Measurements from ENCODE around the gene DDX51.
"Not testable (repeated sequence)": the region's sequence is repeated elsewhere in the genome, so short reads cannot be mapped to it uniquely, and the experiment has no call there.

Gene DDX51

GRCh38 chr12:132117558-132117875, 26.6 kb downstream of the DDX51 start:
- Mint-ChIP-seq H3K36me3 (ENCODE audit: low read depth) (peaks cover 5% of the 10 kb centered on the region), H3K9me3 (no peaks in the 10 kb centered on the region), H3K27me3 (no peaks in the 10 kb centered on the region), H3K27ac (no peak overlapping the region), H3K4me3 (no peak overlapping the region), H3K4me1 (no peaks in the 10 kb centered on the region)
- DNase-seq (no peak), ATAC-seq (peak; percentile 53)

- H3K9me3 Mint-ChIP-seq: no peaks in the 10 kb centered on the region
- no peak overlapping the region for H3K4me3 Mint-ChIP-seq
- H3K27me3 Mint-ChIP-seq: no peaks in the 10 kb centered on the region
- no peak overlapping the region for H3K27ac Mint-ChIP-seq
- peaks cover 5% of the 10 kb centered on the region for H3K36me3 Mint-ChIP-seq (ENCODE audit: low read depth)
- DNase-seq (no peak), ATAC-seq (no peak)
- H3K4me1 Mint-ChIP-seq: no peaks in the 10 kb centered on the region
Measured at GRCh38 chr12:132116709-132117557, 27.2 kb downstream of the DDX51 start.

DNA sequence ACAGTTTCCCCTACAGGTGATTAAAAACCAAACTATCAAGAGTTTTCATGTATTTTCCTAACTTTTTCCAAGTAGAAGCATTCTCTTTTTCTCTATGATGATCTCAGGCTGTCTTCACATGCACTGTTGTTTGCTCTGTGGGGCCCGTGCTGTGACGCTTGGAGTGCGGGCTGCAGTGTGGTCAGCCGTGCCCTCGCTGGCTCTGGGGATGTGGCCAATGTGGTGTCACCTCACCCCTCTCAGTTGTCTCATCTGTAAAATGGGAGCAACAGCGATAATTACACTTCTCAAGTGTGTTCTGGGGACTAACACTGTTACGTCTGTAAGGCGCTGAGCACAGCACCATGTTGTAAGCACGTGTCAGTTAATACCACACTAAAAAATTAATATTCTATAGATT, 28.6 kb downstream of the DDX51 start:
- Mint-ChIP-seq H3K4me3 (no peak overlapping the region), H3K4me1 (no peaks in the 10 kb centered on the region), H3K27me3 (no peaks in the 10 kb centered on the region), H3K27ac (no peak overlapping the region), H3K36me3 (ENCODE audit: low read depth) (peaks cover 11% of the 10 kb centered on the region), H3K9me3 (no peaks in the 10 kb centered on the region)
- DNase-seq (no peak), ATAC-seq (no peak)

- Mint-ChIP-seq H3K36me3 (ENCODE audit: low read depth) (peaks cover 13% of the 10 kb centered on the region), H3K27ac (no peak overlapping the region)
Measured at GRCh38 chr12:132114667-132115066, 29.5 kb downstream of the DDX51 start.

GRCh38 chr12:132111654-132112304, 32.3 kb downstream of the DDX51 start:
- Mint-ChIP-seq H3K36me3 (ENCODE audit: low read depth) (peaks cover 25% of the 10 kb centered on the region), H3K27me3 (no peaks in the 10 kb centered on the region)

More at GRCh38 chr12:132114667-132115066, 29.5 kb downstream of the DDX51 start:
- Mint-ChIP-seq H3K4me1 (no peaks in the 10 kb centered on the region), H3K4me3 (no peak overlapping the region), H3K9me3 (no peaks in the 10 kb centered on the region), H3K27me3 (no peaks in the 10 kb centered on the region)
- ATAC-seq: no peak
- no peak for DNase-seq

GRCh38 chr12:132110677-132111076, 33.4 kb downstream of the DDX51 start:
- no peaks in the 10 kb centered on the region for H3K27me3 Mint-ChIP-seq
- no peak for ATAC-seq
- H3K27ac Mint-ChIP-seq: no peak overlapping the region

More at GRCh38 chr12:132111654-132112304, 32.3 kb downstream of the DDX51 start:
- Mint-ChIP-seq H3K4me3 (no peak overlapping the region), H3K9me3 (no peaks in the 10 kb centered on the region), H3K27ac (no peak overlapping the region), H3K4me1 (no peaks in the 10 kb centered on the region)
- DNase-seq (no peak), ATAC-seq (no peak)

DNA sequence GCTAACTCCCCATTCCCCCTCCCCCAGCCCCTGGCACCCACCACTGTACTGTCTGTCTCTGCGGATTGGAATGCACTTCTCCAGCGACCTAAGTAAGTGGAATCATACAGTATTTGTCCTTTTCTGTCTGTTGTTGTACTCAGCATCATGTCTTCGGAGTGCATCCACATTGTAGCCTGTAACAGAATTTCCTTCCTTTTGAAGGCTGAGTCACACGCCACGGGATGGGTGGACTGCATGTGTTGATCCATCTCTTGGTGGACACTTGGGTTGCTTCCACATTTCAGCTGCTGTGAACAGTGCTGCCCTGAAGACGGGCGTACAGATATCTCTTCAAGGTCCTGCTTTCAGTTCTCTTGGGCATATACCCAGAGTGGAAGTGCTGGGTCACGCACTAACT, 34.4 kb downstream of the DDX51 start:
- Mint-ChIP-seq H3K27me3 (no peaks in the 10 kb centered on the region), H3K36me3 (ENCODE audit: low read depth) (peaks cover 30% of the 10 kb centered on the region), H3K4me1 (no peaks in the 10 kb centered on the region), H3K4me3 (no peak overlapping the region), H3K27ac (no peak overlapping the region), H3K9me3 (no peaks in the 10 kb centered on the region)
- DNase-seq (no peak), ATAC-seq (no peak)

More at GRCh38 chr12:132110677-132111076, 33.4 kb downstream of the DDX51 start:
- H3K36me3 Mint-ChIP-seq (ENCODE audit: low read depth): peaks cover 28% of the 10 kb centered on the region
- DNase-seq: no peak
- H3K4me3 Mint-ChIP-seq: no peak overlapping the region
- no peaks in the 10 kb centered on the region for H3K4me1 Mint-ChIP-seq
- no peaks in the 10 kb centered on the region for H3K9me3 Mint-ChIP-seq

- ATAC-seq (no peak), DNase-seq (no peak)
- no peak overlapping the region for H3K4me3 Mint-ChIP-seq
- H3K9me3 Mint-ChIP-seq: no peaks in the 10 kb centered on the region
- no peaks in the 10 kb centered on the region for H3K4me1 Mint-ChIP-seq
- no peak overlapping the region for H3K27ac Mint-ChIP-seq
- peaks cover 27% of the 10 kb centered on the region for H3K36me3 Mint-ChIP-seq (ENCODE audit: low read depth)
- H3K27me3 Mint-ChIP-seq: no peaks in the 10 kb centered on the region
Measured at GRCh38 chr12:132108211-132108832, 35.8 kb downstream of the DDX51 start.

DNA sequence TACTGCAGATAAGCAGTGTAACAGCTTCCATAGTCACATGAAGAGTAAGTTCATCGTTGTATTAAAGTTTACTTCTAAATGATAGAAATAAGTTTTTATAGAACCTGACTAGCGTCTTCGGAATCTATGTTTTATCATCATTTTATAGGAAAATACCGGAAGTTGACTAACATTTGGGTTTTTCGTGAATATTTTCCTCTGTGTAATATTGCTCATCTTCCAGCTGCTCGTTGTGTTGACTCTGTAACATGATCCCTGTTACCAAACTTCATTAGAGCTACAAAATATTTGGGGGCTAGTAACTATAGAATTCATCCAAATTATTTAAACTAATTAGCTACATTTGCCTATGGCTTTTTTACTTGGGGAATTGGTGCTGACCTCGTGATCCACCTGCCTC, 37.2 kb downstream of the DDX51 start:
- H3K36me3 Mint-ChIP-seq (ENCODE audit: low read depth): peaks cover 27% of the 10 kb centered on the region
- no peaks in the 10 kb centered on the region for H3K27me3 Mint-ChIP-seq
- H3K4me1 Mint-ChIP-seq: no peaks in the 10 kb centered on the region
- H3K27ac Mint-ChIP-seq: no peak overlapping the region
- DNase-seq (no peak), ATAC-seq (no peak)
- no peak overlapping the region for H3K4me3 Mint-ChIP-seq
- no peaks in the 10 kb centered on the region for H3K9me3 Mint-ChIP-seq

DNA sequence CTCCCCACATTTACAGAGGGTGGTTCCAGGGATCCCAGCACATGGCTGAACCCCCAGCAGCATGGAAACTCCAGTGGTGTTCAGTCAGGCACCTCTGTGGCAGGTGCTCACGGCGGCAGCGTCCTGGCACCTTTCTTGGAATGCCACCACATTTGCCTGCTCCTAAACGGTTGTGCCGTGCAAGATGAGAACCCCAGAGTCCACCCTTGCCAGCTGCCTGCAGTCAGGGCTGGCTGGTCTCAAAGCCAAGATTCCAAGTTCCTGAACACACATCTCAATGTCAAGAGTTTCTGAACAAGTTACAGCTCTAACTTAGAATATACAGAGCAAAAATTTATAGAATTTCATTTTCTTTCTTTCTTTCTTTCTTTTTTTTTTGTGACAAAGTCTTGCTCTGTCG, 38.7 kb downstream of the DDX51 start:
- peaks cover 23% of the 10 kb centered on the region for H3K36me3 Mint-ChIP-seq (ENCODE audit: low read depth)
- H3K4me3 Mint-ChIP-seq: no peak overlapping the region
- ATAC-seq (no peak), DNase-seq (no peak)
- no peaks in the 10 kb centered on the region for H3K4me1 Mint-ChIP-seq
- H3K27ac Mint-ChIP-seq: no peak overlapping the region
- H3K27me3 Mint-ChIP-seq: no peaks in the 10 kb centered on the region
- no peaks in the 10 kb centered on the region for H3K9me3 Mint-ChIP-seq

DNA sequence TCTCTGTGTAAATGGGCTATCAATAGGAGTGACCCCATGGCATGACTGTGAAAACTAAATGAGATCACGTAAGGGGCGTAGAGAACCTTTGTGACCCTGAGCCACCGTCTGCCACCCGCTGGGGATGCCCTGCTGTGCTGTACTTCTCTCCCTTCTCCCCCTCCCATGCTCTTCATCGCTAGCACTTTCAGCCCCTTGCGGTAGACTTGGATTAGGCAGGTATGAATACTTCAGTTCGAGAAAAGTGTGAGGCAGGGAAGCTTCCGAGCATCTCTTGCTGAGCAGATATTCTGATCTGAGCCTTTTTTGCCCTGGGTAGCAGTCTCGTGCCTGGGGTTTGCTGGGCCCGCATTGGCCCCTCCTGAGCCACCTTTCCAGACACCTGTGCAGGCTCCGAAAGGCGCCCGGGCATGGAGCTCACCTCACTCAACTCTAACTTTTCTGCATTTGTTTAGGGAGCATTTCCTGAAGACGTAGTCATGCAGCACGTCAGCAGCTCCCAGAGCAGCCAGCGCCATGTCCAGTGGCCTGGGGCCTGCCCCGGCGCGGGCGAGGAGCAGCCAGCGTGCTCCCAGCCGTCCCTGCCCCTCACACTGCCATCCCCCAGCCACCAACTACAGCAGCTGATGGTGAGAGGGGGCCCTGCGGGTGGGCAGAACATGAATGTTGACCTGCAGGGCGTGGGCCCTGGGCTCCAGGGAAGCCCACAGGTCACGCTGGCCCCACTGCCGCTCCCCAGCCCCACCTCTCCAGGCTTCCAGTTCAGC, 40.4 kb downstream of the DDX51 start:
- Mint-ChIP-seq H3K36me3 (ENCODE audit: low read depth) (peaks cover 18% of the 10 kb centered on the region), H3K4me3 (no peak overlapping the region), H3K27me3 (no peaks in the 10 kb centered on the region), H3K27ac (no peak overlapping the region), H3K9me3 (no peaks in the 10 kb centered on the region), H3K4me1 (no peaks in the 10 kb centered on the region)
- DNase-seq (no peak), ATAC-seq (no peak)

GRCh38 chr12:132103072-132103471, 41.0 kb downstream of the DDX51 start:
- H3K27ac Mint-ChIP-seq, H3K9me3 Mint-ChIP-seq, ATAC-seq, H3K4me1 Mint-ChIP-seq, DNase-seq, H3K4me3 Mint-ChIP-seq, H3K27me3 Mint-ChIP-seq: not testable (repeated sequence)
- peaks cover 18% of the 10 kb centered on the region for H3K36me3 Mint-ChIP-seq (ENCODE audit: low read depth)

GRCh38 chr12:132102297-132102696, 41.8 kb downstream of the DDX51 start:
- no peak overlapping the region for H3K27ac Mint-ChIP-seq
- H3K4me3 Mint-ChIP-seq: no peak overlapping the region
- no peaks in the 10 kb centered on the region for H3K4me1 Mint-ChIP-seq
- DNase-seq (no peak), ATAC-seq (no peak)
- H3K9me3 Mint-ChIP-seq: no peaks in the 10 kb centered on the region
- peaks cover 19% of the 10 kb centered on the region for H3K36me3 Mint-ChIP-seq (ENCODE audit: low read depth)
- no peaks in the 10 kb centered on the region for H3K27me3 Mint-ChIP-seq

DNA sequence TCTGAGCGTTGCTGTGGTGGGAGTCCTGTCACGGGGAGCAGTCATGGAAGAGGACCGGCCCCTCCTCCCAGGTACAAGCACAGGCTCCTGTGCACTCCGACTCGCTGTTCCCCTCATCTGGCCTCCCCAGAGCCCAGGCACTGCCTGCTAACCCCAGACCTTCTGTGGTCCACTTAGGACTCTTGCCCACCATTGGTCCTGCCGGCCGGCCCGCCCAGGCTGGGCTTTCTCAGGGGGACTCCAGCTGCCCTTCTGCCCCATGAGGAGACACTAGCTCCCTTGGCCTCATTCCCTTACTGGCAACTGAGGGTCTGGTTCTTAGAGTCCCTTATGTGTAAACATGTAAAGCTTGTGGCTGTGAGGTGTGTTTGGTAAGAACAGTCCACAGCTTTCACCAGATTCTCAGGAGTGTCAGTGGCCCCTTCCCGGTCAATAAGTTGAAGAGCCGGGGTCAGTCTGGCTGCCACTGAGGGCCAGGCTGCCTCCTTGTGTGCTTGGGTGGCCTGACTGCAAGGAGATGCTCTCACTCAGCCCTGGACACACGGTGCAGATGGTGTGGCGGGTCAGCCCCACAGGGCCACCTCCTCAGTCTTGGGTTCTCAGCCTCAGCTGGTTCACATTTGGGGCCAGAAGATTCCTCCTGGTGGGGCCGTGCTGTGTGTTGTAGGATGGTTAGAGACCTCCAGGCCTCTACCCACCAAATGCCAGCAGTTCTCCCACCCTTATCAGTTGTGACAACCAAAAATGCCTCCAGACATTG, 43.6 kb downstream of the DDX51 start:
- H3K27ac Mint-ChIP-seq: no peak overlapping the region
- peaks cover 8% of the 10 kb centered on the region for H3K4me1 Mint-ChIP-seq
- H3K4me3 Mint-ChIP-seq: no peak overlapping the region

More for the DNA sequence above, 43.6 kb downstream of the DDX51 start:
- peaks cover 10% of the 10 kb centered on the region for H3K9me3 Mint-ChIP-seq
- no peak for ATAC-seq
- H3K36me3 Mint-ChIP-seq (ENCODE audit: low read depth): peaks cover 31% of the 10 kb centered on the region
- H3K27me3 Mint-ChIP-seq: no peaks in the 10 kb centered on the region
- no peak for DNase-seq

Data from activated naive CD8-positive, alpha-beta T cell treated with anti-CD3 and anti-CD28 coated beads, Interleukin-2, amount 50 U/mL, for 24 hours (primary cell).